Fibroblast of the aortic adventitia (primary cell): ENCODE measurements around the gene ABHD17A. TPM values are rescaled to one million over a fixed set of nuclear protein-coding genes. Genes with fewer than 3 reads are reported as not detected.
"Not testable (repeated sequence)": the region's sequence is repeated elsewhere in the genome, so short reads cannot be mapped to it uniquely, and the experiment has no call there.

Experiments used
- DNase-seq: peaks from one replicate; pipeline ENCODE4 v3.0.0-alpha.2; 2010; ENCODE audit warnings: low read depth
- H3K4me3 ChIP-seq: 2 replicates; pipeline ENCODE4 v1.5.1; 2011; ENCODE audit warnings: low read depth, mild to moderate bottlenecking, control low read depth, low read length, moderate library complexity
- CTCF ChIP-seq: IDR thresholded peaks from 2 replicates; pipeline ENCODE4 v1.5.1; 2011; ENCODE audit warnings: mild to moderate bottlenecking, low read length, control low read depth, inconsistent platforms; ENCODE audit not compliant: insufficient read depth
- total RNA-seq: library from RNA; depleted of rRNA; stranded (reverse); fragments of >200 nt; gene quantifications from 2 replicates; pipeline ENCODE4 v1.2.3, GENCODE V29; 2012; ENCODE audit warnings: low replicate concordance

The ABHD17A gene
- total RNA-seq, 1 donor: 48.0 TPM

DNA sequence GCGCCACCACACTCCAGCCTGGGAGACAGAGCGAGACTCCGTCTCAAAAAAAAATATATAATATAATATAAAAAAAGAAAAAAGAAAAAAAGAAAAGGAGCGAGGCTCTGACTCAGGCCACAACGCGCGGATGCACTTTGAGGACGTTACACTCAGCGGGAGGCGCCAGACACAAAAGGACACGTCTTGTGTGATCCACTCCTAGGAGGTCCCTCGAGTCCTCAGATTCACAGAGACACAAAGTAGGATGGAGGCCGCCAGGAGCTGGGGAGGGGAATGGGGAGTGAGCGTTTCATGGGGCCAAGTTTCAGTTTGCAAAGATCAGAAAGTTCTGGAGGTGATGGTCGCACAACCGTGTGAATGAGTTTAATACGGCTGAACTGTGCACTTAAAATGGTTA lies 8.5 kb upstream of the ABHD17A start:
- no peak overlapping the region for H3K4me3 ChIP-seq
- no peak for DNase-seq
- no peak for TF ChIP-seq CTCF

DNA sequence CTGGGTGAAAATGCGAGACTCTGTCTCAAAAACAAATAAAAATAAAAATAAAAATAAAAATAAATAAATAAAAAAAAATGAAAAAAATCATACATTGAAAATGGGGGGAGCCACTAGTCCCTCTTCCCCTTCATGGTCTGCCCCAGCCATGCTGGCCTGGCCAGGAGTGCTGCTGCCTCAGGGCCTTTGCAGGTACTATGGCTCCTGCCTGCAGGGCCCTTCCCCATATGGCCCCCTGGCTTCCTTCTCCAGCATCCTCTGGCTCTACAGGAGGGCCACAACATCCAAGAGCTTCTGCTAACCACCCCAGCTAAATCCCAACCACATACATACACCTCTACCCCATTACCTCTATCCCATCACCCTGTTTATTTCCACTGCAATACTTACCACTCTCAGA lies 4.6 kb upstream of the ABHD17A start:
- DNase-seq: no peak
- TF ChIP-seq CTCF: no peak
- no peak overlapping the region for H3K4me3 ChIP-seq

GRCh38 chr19:1888385-1888784 lies 3.1 kb upstream of the ABHD17A start:
- no peak for TF ChIP-seq CTCF
- no peak for DNase-seq
- H3K4me3 ChIP-seq: no peak overlapping the region

GRCh38 chr19:1886360-1886759 lies 1.1 kb upstream of the ABHD17A start:
- not testable (repeated sequence) for DNase-seq, H3K4me3 ChIP-seq

GRCh38 chr19:1884719-1885334 lies 469 bp downstream of the ABHD17A start:
- H3K4me3 ChIP-seq: peak overlapping the region; percentile 90
- no peak for TF ChIP-seq CTCF
- DNase-seq: no peak

GRCh38 chr19:1884291-1884718 lies 991 bp downstream of the ABHD17A start:
- TF ChIP-seq CTCF: no peak
- peak overlapping the region; percentile 90 for H3K4me3 ChIP-seq
- no peak for DNase-seq

DNA sequence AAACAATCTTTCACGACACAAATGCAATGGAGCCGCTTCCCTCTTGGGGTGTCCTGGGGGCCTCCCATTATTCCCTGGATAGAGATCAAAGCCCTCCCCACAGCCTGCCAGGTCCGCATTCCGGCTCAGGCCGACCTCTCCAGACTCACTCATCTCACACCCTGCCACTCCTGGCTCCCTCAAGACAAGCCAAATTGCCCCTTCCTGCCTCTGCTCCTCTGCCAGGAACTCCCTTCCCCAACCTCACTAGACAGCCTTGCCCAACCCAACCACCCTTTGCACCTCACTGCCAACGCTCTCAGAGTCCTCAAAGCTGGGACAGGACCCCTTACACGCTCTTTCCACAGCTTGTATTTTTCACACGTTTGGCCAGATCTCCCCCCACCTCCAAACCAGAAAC lies 1.5 kb downstream of the ABHD17A start:
- DNase-seq: no peak
- TF ChIP-seq CTCF: no peak
- peak overlapping the region; percentile 90 for H3K4me3 ChIP-seq
